ENCODE data around the gene CACNG3. TPM values are rescaled to one million over a fixed set of nuclear protein-coding genes. Genes with fewer than 3 reads are reported as not detected.
A peak's percentile ranks its signal among the peaks of the same experiment; 100 is the strongest.

The CACNG3 gene
- total RNA-seq, 6 experiments from 2014 or later, result not detected

- Histone ChIP-seq H3K27ac (no peak overlapping the region), H3K4me1 (no peaks in the 10 kb centered on the region), H3K4me3 (no peak overlapping the region), H3K27me3 (no peaks in the 10 kb centered on the region), H3K9me3 (no peaks in the 10 kb centered on the region), H3K36me3 (no peaks in the 10 kb centered on the region)
- DNase-seq, result peak in 1 of 3 donors; percentile 27
- TF ChIP-seq CTCF (IDR thresholded peaks at IDR 0.05) (no peak), POLR2A (IDR thresholded peaks at IDR 0.05) (no peak)
- ATAC-seq, result no peak
- intact Hi-C loops (cut with DNase I), result no loop called here
- 43% methylated on average over 11 of the region's 13 CpGs for WGBS (ENCODE audit: insufficient coverage, low coverage, low lambda C conversion rate, missing lambda C conversion rate)
These were observed 53.4 kb downstream of the CACNG3 start for GRCh38 chr16:24309258-24310142.

GRCh38 chr16:24315343-24315742, 59.2 kb downstream of the CACNG3 start:
- intact Hi-C loops (cut with DNase I), result no loop called here
- TF ChIP-seq POLR2A (IDR thresholded peaks at IDR 0.05) (no peak), CTCF (IDR thresholded peaks at IDR 0.05) (no peak)

GRCh38 chr16:24318680-24319079, 62.5 kb downstream of the CACNG3 start:
- H3K9me3 ChIP-seq, result no peaks in the 10 kb centered on the region
- intact Hi-C loops (cut with DNase I), result no loop called here
- WGBS (ENCODE audit: insufficient coverage, low coverage, low lambda C conversion rate, missing lambda C conversion rate), result 21% methylated on average over 1 of the region's 1 CpG

More at GRCh38 chr16:24315343-24315742, 59.2 kb downstream of the CACNG3 start:
- no peak overlapping the region for H3K4me3 ChIP-seq
- no peaks in the 10 kb centered on the region for H3K27me3 ChIP-seq
- no peak for DNase-seq
- ATAC-seq, result no peak
- H3K9me3 ChIP-seq, result no peaks in the 10 kb centered on the region
- no peak overlapping the region for H3K27ac ChIP-seq
- H3K4me1 ChIP-seq, result no peaks in the 10 kb centered on the region
- H3K36me3 ChIP-seq, result no peaks in the 10 kb centered on the region

GRCh38 chr16:24319126-24319814, 63.1 kb downstream of the CACNG3 start:
- DNase-seq (no peak), ATAC-seq (no peak)
- intact Hi-C loops (cut with DNase I), result no loop called here
- TF ChIP-seq CTCF (IDR thresholded peaks at IDR 0.05) (no peak), POLR2A (IDR thresholded peaks at IDR 0.05) (no peak)
- Histone ChIP-seq H3K27me3 (no peaks in the 10 kb centered on the region), H3K4me3 (no peak overlapping the region), H3K4me1 (no peaks in the 10 kb centered on the region), H3K36me3 (no peaks in the 10 kb centered on the region), H3K9me3 (no peaks in the 10 kb centered on the region), H3K27ac (no peak overlapping the region)
- WGBS (ENCODE audit: insufficient coverage, low coverage, low lambda C conversion rate, missing lambda C conversion rate), result 44% methylated on average over 5 of the region's 5 CpGs

More at GRCh38 chr16:24318680-24319079, 62.5 kb downstream of the CACNG3 start:
- Histone ChIP-seq H3K36me3 (no peaks in the 10 kb centered on the region), H3K27ac (no peak overlapping the region), H3K4me3 (no peak overlapping the region), H3K4me1 (no peaks in the 10 kb centered on the region), H3K27me3 (no peaks in the 10 kb centered on the region)
- ATAC-seq (no peak), DNase-seq (no peak)
- TF ChIP-seq POLR2A (IDR thresholded peaks at IDR 0.05) (no peak), CTCF (IDR thresholded peaks at IDR 0.05) (no peak)

All from right lobe of liver (tissue), 6 donors.